Endothelial cell of umbilical vein (primary cell): Measurements from ENCODE around the gene CHAC1. TPM values are rescaled to one million over a fixed set of nuclear protein-coding genes. Genes with fewer than 3 reads are reported as not detected.

Source experiments
- BruUV-seq: library from RNA; stranded (reverse); fragments of 400-500 nt; replicated peaks from 2 replicates; lab custom pipeline; 2021; lab: Mats Ljungman, UMichigan
- CTCF ChIA-PET: fragments of 300-600, 350-600 bp; sonication (Branson Sonifier 250); formaldehyde crosslinking; loops from one replicate; lab custom pipeline; 2021; ENCODE audit warnings: antibody characterized with exemption, inconsistent platforms; lab: Charles Lee
- POLR2A ChIA-PET: fragments of 300-600, 350-600 bp; sonication (Branson Sonifier 250); formaldehyde crosslinking; loops from one replicate; lab custom pipeline; 2021; ENCODE audit warnings: antibody characterized with exemption, inconsistent platforms; lab: Charles Lee
- DNase-seq: peaks from one replicate; pipeline ENCODE4 v3.0.0-alpha.2; 2011; ENCODE audit warnings: low read depth, low spot score
- FAIRE-seq: peaks from 2 replicates; lab custom pipeline; 2011; peaks lifted over from hg19 to GRCh38; lab: Jason Lieb, UNC
- H2AFZ ChIP-seq: 2 replicates; pipeline ENCODE4 v1.6.0; 2012; ENCODE audit warnings: low read depth, low read length, control low read depth, inconsistent platforms
- H3K27ac ChIP-seq: 2 replicates; pipeline ENCODE4 v1.5.1; 2011; ENCODE audit warnings: low read depth, mild to moderate bottlenecking, control low read depth, low read length, moderate library complexity; ENCODE audit not compliant: insufficient read depth
- H3K27me3 ChIP-seq, 2 experiments: 2 replicates each; pipeline versions ENCODE4 v1.6.0 to v1.6.1; 2011; ENCODE audit warnings: low read length in 2 of 2, mixed read lengths in 1 of 2; ENCODE audit not compliant: control insufficient read depth in 2 of 2, insufficient read depth in 2 of 2
- H3K36me3 ChIP-seq, 2 experiments: 2 replicates in 1 of 2; 3 replicates in 1 of 2; pipeline ENCODE4 v1.5.1; 2011; ENCODE audit warnings: low read length in 2 of 2, mild to moderate bottlenecking in 1 of 2, moderate library complexity in 1 of 2; ENCODE audit not compliant: control insufficient read depth in 2 of 2, insufficient read depth in 2 of 2; ENCODE audit errors: extremely low read depth in 1 of 2
- H3K4me1 ChIP-seq: 3 replicates; pipeline ENCODE4 v1.5.1; 2011; ENCODE audit warnings: mild to moderate bottlenecking, low read length; ENCODE audit not compliant: control insufficient read depth, insufficient read depth; ENCODE audit errors: extremely low read depth
- H3K4me2 ChIP-seq: 2 replicates; pipeline ENCODE4 v1.6.1; 2011; ENCODE audit warnings: low read length, control low read depth, mixed read lengths; ENCODE audit not compliant: insufficient read depth
- H3K4me3 ChIP-seq, 3 experiments: fragments of 200-600 bp in 1 of 3; sonication (generic), shearing (Covaris generic) in 1 of 3; replicated peaks in 1 of 3; 2 replicates each; pipeline ENCODE4 v1.5.1; 2011 to 2016; ENCODE audit warnings: control low read depth in 3 of 3, low read length in 3 of 3, mild to moderate bottlenecking in 2 of 3, inconsistent platforms in 1 of 3, low read depth in 1 of 3, moderate library complexity in 1 of 3; ENCODE audit not compliant: insufficient read depth in 1 of 3
- H3K79me2 ChIP-seq: 2 replicates; pipeline ENCODE4 v1.6.0; 2012; ENCODE audit warnings: low read length, inconsistent platforms; ENCODE audit not compliant: control insufficient read depth, insufficient read depth
- H3K9ac ChIP-seq: replicated peaks from 2 replicates; pipeline ENCODE3; 2011; ENCODE audit warnings: low read length, control low read depth; ENCODE audit not compliant: insufficient read depth; ENCODE audit errors: extremely low read depth
- H3K9me1 ChIP-seq: replicated peaks from 3 replicates; pipeline ENCODE4 v1.6.0; 2011; ENCODE audit warnings: mild to moderate bottlenecking, low read length; ENCODE audit not compliant: control insufficient read depth, insufficient read depth; ENCODE audit errors: extremely low read depth
- H3K9me3 ChIP-seq: replicated peaks from 2 replicates; pipeline ENCODE4 v1.5.1; 2012; ENCODE audit warnings: low read length, inconsistent platforms; ENCODE audit not compliant: control insufficient read depth, insufficient read depth
- H4K20me1 ChIP-seq: replicated peaks from 2 replicates; pipeline ENCODE3; 2011; ENCODE audit warnings: mild to moderate bottlenecking, low read length; ENCODE audit not compliant: control insufficient read depth, insufficient read depth; ENCODE audit errors: extremely low read depth
- EZH2 ChIP-seq: IDR thresholded peaks from 2 replicates; pipeline ENCODE4 v1.6.1; 2012; ENCODE audit warnings: borderline replicate concordance, low read depth, mild to moderate bottlenecking, moderate library complexity, low read length, inconsistent platforms; ENCODE audit not compliant: severe bottlenecking
- FOS ChIP-seq: IDR thresholded peaks from 2 replicates; pipeline ENCODE4 v1.6.1; 2011; ENCODE audit warnings: mild to moderate bottlenecking, low read length, moderate library complexity, borderline replicate concordance; ENCODE audit not compliant: insufficient read depth
- GATA2 ChIP-seq: IDR thresholded peaks from 2 replicates; pipeline ENCODE4 v1.7.0; 2011; ENCODE audit warnings: low read depth, mild to moderate bottlenecking, moderate library complexity, mixed read lengths, low read length; ENCODE audit not compliant: insufficient read length, insufficient read depth
- JUN ChIP-seq: IDR thresholded peaks from 2 replicates; pipeline ENCODE4 v1.6.1; 2011; ENCODE audit warnings: borderline replicate concordance, low read depth; ENCODE audit not compliant: insufficient read length, insufficient read depth
- MYC ChIP-seq: IDR thresholded peaks from one replicate; pipeline ENCODE4 v1.6.1; 2011; ENCODE audit warnings: mild to moderate bottlenecking, low read depth, low read length
- POLR2A ChIP-seq: IDR thresholded peaks from 2 replicates; pipeline ENCODE4 v1.6.1; 2012; ENCODE audit warnings: low read depth, mild to moderate bottlenecking, control low read depth, low read length
- POLR2AphosphoS5 ChIP-seq: IDR thresholded peaks from 2 replicates; pipeline ENCODE4 v1.6.1; 2012; ENCODE audit warnings: low read depth, mild to moderate bottlenecking, control low read depth, low read length, moderate library complexity; ENCODE audit not compliant: insufficient read depth
- dilution Hi-C: fragments of 300-500 bp; cut with MboI; formaldehyde crosslinking; loops from one replicate; pipeline ENCODE4 v1.15.0; 2019; ENCODE audit warnings: low sequenced_read_pairs; ENCODE audit not compliant: extremely low pct_ligation_motif_present
- intact Hi-C: fragments of 100-400 bp; cut with micrococcal nuclease; formaldehyde crosslinking; loops from one replicate; pipeline ENCODE4 v1.10.0; 2022
- polyA plus RNA-seq, 4 experiments: library from polyadenylated mRNA; depleted of rRNA in 3 of 4; stranded (reverse) in 3 of 4; unstranded in 1 of 4; fragments of >200 nt; gene quantifications; 2 replicates each; pipeline versions ENCODE4 v1.2.1 to v1.2.3, GENCODE V29; 2011 to 2012; ENCODE audit warnings: missing spikeins in 1 of 4
- total RNA-seq: library from RNA; stranded (reverse); gene quantifications from 2 replicates; pipeline ENCODE4 v1.2.3, GENCODE V29; 2021
- TF ChIP-seq, protein P1 (sequence below), 2 donors: IDR thresholded peaks; 1 replicate in 1 of 2; 2 replicates in 1 of 2; pipeline ENCODE4 v1.5.1; 2011; ENCODE audit warnings: low read length in 2 of 2, mild to moderate bottlenecking in 2 of 2, moderate library complexity in 2 of 2, control low read depth in 1 of 2, inconsistent platforms in 1 of 2, low read depth in 1 of 2; ENCODE audit not compliant: insufficient read depth in 1 of 2; ENCODE audit errors: extremely low read depth in 1 of 2
- TF ChIP-seq, protein P2 (sequence below): IDR thresholded peaks from 2 replicates; pipeline ENCODE4 v1.6.1; 2011; ENCODE audit not compliant: insufficient read depth, insufficient read length

The CHAC1 gene
- total and polyA plus RNA-seq, 2 donors (not counting 3 experiments of a cell fraction or from before 2014, with no cell fraction given): 4.6 to 25.7 TPM

DNA sequence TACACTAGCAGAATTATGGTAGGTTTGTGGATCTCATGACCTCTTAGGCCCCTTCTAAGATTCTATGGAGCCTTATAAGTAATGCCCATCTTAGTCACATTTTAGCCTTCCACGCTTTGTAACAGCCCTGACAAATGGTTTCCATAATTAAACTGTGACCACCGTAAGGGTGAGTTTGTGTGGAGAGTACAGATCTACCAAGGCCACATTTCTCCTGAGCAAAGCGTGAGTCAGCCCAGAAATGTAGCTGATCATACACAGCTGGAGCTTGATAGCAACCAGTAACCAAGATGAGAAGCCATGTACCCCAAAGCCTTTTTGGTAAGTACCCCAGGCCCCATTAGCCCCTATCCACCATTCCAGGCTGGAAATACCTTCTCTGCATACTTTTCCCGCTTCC, 31.7 kb downstream of the CHAC1 start:
- DNase-seq (no peak), FAIRE-seq (no peak)
- Histone ChIP-seq H3K9me3 (no peaks in the 10 kb centered on the region), H3K9me1 (no peaks in the 10 kb centered on the region), H3K79me2 (no peaks in the 10 kb centered on the region), H3K4me2 (no peak overlapping the region), H4K20me1 (no peaks in the 10 kb centered on the region), H3K4me1 (peaks cover 40% of the 10 kb centered on the region), H3K27ac (peak overlapping the region; percentile 4), H3K36me3 (peaks cover 12 to 24% of the 10 kb centered on the region in 2 experiments), H3K9ac (no peak overlapping the region), H2AFZ (no peak overlapping the region), H3K4me3 (no peak overlapping the region), H3K27me3 (no peaks in the 10 kb centered on the region)
- intact Hi-C loops: no loop called here
- BruUV-seq: no TSS peak
- CTCF ChIA-PET: interaction anchor here (0.6 to 6.2 kb wide), 4 partner anchors 10 to 80 kb away, joined by 4 to 63 read pairs (median 16); partner anchors contain the start of gene CHAC1
- dilution Hi-C loops: no loop called here
- POLR2A ChIA-PET: interaction anchor here (0.6 kb wide), 1 partner anchor 54 kb away, joined by 3 read pairs; no protein-coding TSS in a partner anchor
- TF ChIP-seq, protein P1, sequence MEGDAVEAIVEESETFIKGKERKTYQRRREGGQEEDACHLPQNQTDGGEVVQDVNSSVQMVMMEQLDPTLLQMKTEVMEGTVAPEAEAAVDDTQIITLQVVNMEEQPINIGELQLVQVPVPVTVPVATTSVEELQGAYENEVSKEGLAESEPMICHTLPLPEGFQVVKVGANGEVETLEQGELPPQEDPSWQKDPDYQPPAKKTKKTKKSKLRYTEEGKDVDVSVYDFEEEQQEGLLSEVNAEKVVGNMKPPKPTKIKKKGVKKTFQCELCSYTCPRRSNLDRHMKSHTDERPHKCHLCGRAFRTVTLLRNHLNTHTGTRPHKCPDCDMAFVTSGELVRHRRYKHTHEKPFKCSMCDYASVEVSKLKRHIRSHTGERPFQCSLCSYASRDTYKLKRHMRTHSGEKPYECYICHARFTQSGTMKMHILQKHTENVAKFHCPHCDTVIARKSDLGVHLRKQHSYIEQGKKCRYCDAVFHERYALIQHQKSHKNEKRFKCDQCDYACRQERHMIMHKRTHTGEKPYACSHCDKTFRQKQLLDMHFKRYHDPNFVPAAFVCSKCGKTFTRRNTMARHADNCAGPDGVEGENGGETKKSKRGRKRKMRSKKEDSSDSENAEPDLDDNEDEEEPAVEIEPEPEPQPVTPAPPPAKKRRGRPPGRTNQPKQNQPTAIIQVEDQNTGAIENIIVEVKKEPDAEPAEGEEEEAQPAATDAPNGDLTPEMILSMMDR (IDR thresholded peaks at IDR 0.05; ENCODE audit: extremely low read depth in 1 of 2, insufficient read depth in 1 of 2, low read depth in 1 of 2, low read length in 2 of 2): no peak
- no peak for TF ChIP-seq EZH2

DNA sequence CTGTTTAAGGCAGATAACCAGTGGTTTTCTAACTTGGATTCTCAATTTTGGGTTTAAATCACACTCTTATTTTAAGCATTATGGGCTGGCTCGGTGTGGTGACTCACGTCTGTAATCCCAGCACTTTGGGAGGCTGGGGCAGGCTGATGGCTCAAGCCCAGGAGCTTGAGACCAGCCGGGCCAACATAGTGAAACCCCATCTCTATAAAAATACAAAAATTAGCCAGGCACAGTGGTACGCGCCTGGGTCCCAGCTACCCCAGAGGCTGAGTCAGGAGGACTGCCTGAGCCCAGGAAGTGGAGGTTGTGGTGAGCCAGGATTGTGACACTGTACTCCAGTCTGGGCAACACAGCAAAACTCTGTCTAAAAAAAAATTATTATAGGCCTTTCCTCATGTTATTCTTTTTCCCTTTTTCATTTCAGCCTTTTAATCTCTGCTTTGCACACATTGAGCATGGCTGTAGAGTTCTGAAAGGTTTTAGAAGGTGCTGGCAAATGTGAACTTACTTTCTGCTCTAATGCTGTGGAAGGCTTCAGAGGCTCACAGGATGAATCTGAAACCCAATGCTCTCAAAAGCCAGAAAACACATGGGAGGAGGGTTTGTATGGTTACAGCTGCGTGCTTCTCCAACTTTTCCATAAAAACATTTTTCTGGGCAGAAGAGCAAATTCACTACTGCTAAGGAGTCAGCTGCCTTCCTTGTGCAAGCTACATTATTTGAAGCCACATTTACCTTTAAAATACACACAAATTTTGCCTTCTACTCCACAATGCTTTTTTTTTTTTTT, 32.5 kb downstream of the CHAC1 start:
- Histone ChIP-seq H3K9me3 (no peaks in the 10 kb centered on the region), H3K4me2 (no peak overlapping the region), H3K36me3 (peaks cover 10 to 20% of the 10 kb centered on the region in 2 experiments), H3K4me1 (peaks cover 37% of the 10 kb centered on the region), H3K79me2 (no peaks in the 10 kb centered on the region), H3K9me1 (no peaks in the 10 kb centered on the region), H3K27me3 (no peaks in the 10 kb centered on the region), H2AFZ (no peak overlapping the region), H4K20me1 (no peaks in the 10 kb centered on the region), H3K4me3 (no peak overlapping the region), H3K27ac (peak overlapping the region; percentile 2), H3K9ac (no peak overlapping the region)
- no peak for TF ChIP-seq MYC
- TF ChIP-seq EZH2: no peak
- TF ChIP-seq, protein P1 (IDR thresholded peaks at IDR 0.05; ENCODE audit: extremely low read depth in 1 of 2, insufficient read depth in 1 of 2, low read depth in 1 of 2, low read length in 2 of 2): no peak
- no peak for TF ChIP-seq GATA2
- TF ChIP-seq POLR2AphosphoS5: no peak
- no peak for TF ChIP-seq POLR2A
- TF ChIP-seq, protein P2, sequence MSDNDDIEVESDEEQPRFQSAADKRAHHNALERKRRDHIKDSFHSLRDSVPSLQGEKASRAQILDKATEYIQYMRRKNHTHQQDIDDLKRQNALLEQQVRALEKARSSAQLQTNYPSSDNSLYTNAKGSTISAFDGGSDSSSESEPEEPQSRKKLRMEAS: no peak
- TF ChIP-seq JUN: no peak
- no peak for TF ChIP-seq FOS
- CTCF ChIA-PET: interaction anchor here (0.6 to 6.2 kb wide), 4 partner anchors 10 to 81 kb away, joined by 4 to 63 read pairs (median 4); no protein-coding TSS in a partner anchor
- DNase-seq: no peak
- POLR2A ChIA-PET: interaction anchor here (0.6 to 0.7 kb wide), 2 partner anchors 9 to 55 kb away, joined by 3 to 7 read pairs; no protein-coding TSS in a partner anchor
- dilution Hi-C loops: no loop called here
- no TSS peak for BruUV-seq
- FAIRE-seq: no peak
- intact Hi-C loops: no loop called here
